LHCN-M2 (cell line): ENCODE measurements around the gene SMIM3. TPM values are rescaled to one million over a fixed set of nuclear protein-coding genes. Genes with fewer than 3 reads are reported as not detected.
A peak's percentile ranks its signal among the peaks of the same experiment; 100 is the strongest.

Experiments used
- DNase-seq: peaks from one replicate; pipeline ENCODE4 v3.0.0-alpha.2; 2012; ENCODE audit warnings: low read depth
- total RNA-seq: library from RNA; depleted of rRNA; stranded (reverse); fragments of >200 nt; gene quantifications from 2 replicates; pipeline ENCODE4 v1.2.3, GENCODE V29; 2014

The SMIM3 gene
- total RNA-seq, 1 experiment from 2014 or later: 236 TPM

- no peak for DNase-seq
These were observed 13.4 kb upstream of the SMIM3 start for GRCh38 chr5:150765011-150765798.

GRCh38 chr5:150765799-150766169, 12.8 kb upstream of the SMIM3 start:
- DNase-seq: no peak

- DNase-seq: no peak
These were observed 12.3 kb upstream of the SMIM3 start for GRCh38 chr5:150766251-150766650.

- DNase-seq: no peak
These were observed 7.3 kb upstream of the SMIM3 start for GRCh38 chr5:150771034-150771795.

- DNase-seq: peak; percentile 85
These were observed 4.4 kb upstream of the SMIM3 start for GRCh38 chr5:150774145-150774544.

GRCh38 chr5:150777685-150778084, 872 bp upstream of the SMIM3 start:
- DNase-seq: peak; percentile 63

- peak; percentile 60 for DNase-seq
These were observed 455 bp upstream of the SMIM3 start for GRCh38 chr5:150778088-150778516.

- DNase-seq: peak; percentile 80
These were observed 1.0 kb downstream of the SMIM3 start for GRCh38 chr5:150779397-150780186.

- DNase-seq: peak; percentile 99
These were observed 1.7 kb downstream of the SMIM3 start for GRCh38 chr5:150780187-150780692.

GRCh38 chr5:150780816-150781221, 2.3 kb downstream of the SMIM3 start:
- DNase-seq: peak; percentile 84

- DNase-seq: peak; percentile 99
These were observed 3.4 kb downstream of the SMIM3 start for GRCh38 chr5:150781706-150782614.

- no peak for DNase-seq
These were observed 4.3 kb downstream of the SMIM3 start for GRCh38 chr5:150782850-150783249.

- peak; percentile 91 for DNase-seq
These were observed 4.9 kb downstream of the SMIM3 start for GRCh38 chr5:150783422-150783928.

GRCh38 chr5:150785950-150786349, 7.4 kb downstream of the SMIM3 start:
- DNase-seq: no peak

GRCh38 chr5:150786876-150787275, 8.3 kb downstream of the SMIM3 start:
- no peak for DNase-seq

GRCh38 chr5:150787656-150788055, 9.1 kb downstream of the SMIM3 start:
- DNase-seq: no peak

GRCh38 chr5:150788977-150789376, 10.4 kb downstream of the SMIM3 start:
- no peak for DNase-seq

- DNase-seq: peak; percentile 42
These were observed 10.9 kb downstream of the SMIM3 start for GRCh38 chr5:150789450-150789849.

GRCh38 chr5:150789943-150790611, 11.5 kb downstream of the SMIM3 start:
- peak; percentile 99 for DNase-seq

- no peak for DNase-seq
These were observed 13.0 kb downstream of the SMIM3 start for GRCh38 chr5:150791536-150791935.
